Ectodermal cell (in vitro differentiated cells): ENCODE measurements around the gene CD93. TPM values are rescaled to one million over a fixed set of nuclear protein-coding genes. Genes with fewer than 3 reads are reported as not detected.

Source experiments
- H3K27ac ChIP-seq: 2 replicates; pipeline ENCODE4 v1.7.0; 2013; ENCODE audit warnings: mild to moderate bottlenecking, low read depth, low read length; ENCODE audit not compliant: insufficient read depth, poor library complexity, severe bottlenecking
- H3K27me3 ChIP-seq: 2 replicates; pipeline ENCODE4 v1.7.0; 2013; ENCODE audit warnings: mild to moderate bottlenecking, low read length; ENCODE audit not compliant: insufficient read depth, control insufficient read depth, poor library complexity, severe bottlenecking
- H3K36me3 ChIP-seq: one replicate; pipeline ENCODE4 v1.7.0; 2013; ENCODE audit warnings: low read length; ENCODE audit not compliant: control insufficient read depth, insufficient read depth
- H3K4me1 ChIP-seq: one replicate; pipeline ENCODE4 v1.7.0; 2013; ENCODE audit warnings: low read length; ENCODE audit not compliant: control insufficient read depth, insufficient read depth
- H3K4me3 ChIP-seq: 2 replicates; pipeline ENCODE4 v1.7.0; 2013; ENCODE audit warnings: low read depth, low read length, control low read depth; ENCODE audit not compliant: insufficient read depth
- H3K9me3 ChIP-seq: 2 replicates; pipeline ENCODE4 v1.7.0; 2013; ENCODE audit warnings: mild to moderate bottlenecking, low read length, moderate library complexity; ENCODE audit not compliant: control insufficient read depth
- WGBS, 2 experiments: methylation state at CpG; one replicate each; pipeline ENCODE4 v1.1.7; 2013; ENCODE audit warnings: missing lambda C conversion rate in 2 of 2; 5-methylcytosine and 5-hydroxymethylcytosine counted together
- polyA plus RNA-seq, 4 experiments: library from polyadenylated mRNA; stranded (reverse); fragments of 50-300 nt; gene quantifications; one replicate each; pipeline ENCODE4 v1.2.3, GENCODE V29; 2013

CD93 gene, protein sequence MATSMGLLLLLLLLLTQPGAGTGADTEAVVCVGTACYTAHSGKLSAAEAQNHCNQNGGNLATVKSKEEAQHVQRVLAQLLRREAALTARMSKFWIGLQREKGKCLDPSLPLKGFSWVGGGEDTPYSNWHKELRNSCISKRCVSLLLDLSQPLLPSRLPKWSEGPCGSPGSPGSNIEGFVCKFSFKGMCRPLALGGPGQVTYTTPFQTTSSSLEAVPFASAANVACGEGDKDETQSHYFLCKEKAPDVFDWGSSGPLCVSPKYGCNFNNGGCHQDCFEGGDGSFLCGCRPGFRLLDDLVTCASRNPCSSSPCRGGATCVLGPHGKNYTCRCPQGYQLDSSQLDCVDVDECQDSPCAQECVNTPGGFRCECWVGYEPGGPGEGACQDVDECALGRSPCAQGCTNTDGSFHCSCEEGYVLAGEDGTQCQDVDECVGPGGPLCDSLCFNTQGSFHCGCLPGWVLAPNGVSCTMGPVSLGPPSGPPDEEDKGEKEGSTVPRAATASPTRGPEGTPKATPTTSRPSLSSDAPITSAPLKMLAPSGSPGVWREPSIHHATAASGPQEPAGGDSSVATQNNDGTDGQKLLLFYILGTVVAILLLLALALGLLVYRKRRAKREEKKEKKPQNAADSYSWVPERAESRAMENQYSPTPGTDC
- 0.07 TPM for polyA plus RNA-seq (2013, experiment 1 of 4)
- polyA plus RNA-seq (2013, experiment 2 of 4): 0.05 TPM
- 0.11 TPM for polyA plus RNA-seq (2013, experiment 3 of 4)
- polyA plus RNA-seq (2013, experiment 4 of 4): 0.04 TPM

DNA sequence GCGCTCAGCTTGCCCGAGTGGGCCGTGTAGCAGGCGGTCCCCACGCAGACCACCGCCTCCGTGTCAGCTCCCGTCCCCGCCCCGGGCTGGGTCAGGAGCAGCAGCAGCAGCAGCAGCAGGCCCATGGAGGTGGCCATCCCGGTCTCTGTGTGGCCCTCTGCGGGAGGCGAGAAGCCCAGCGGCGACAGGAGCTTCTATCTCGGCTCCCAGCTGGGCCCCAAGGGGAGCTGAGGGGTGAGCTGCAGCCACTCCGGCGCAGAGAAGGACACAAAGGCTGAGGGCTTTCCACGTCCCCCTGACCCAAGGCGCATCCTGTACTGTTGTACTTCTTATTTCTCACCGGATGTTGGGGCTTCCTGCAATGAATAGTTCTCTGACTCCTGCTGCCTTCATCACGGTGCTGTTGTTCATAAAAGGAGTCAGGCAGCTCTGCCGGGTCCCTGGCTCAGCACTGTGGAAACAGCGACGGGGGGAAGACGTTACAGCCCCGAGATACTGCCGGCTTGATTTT is at the start of gene CD93:
CD93 (minus strand) TSS at position 269 of the 511 bp plus-strand sequence; CDS start at position 137, 132 bp downstream.
- no peaks in the 10 kb centered on the region for H3K9me3 ChIP-seq
- no peaks in the 10 kb centered on the region for H3K4me1 ChIP-seq
- H3K27ac ChIP-seq: no peak within 1 kb of the TSS
- H3K36me3 ChIP-seq: no peaks in the 10 kb centered on the region
- H3K4me3 ChIP-seq: no peak within 1 kb of the TSS
- no peaks in the 10 kb centered on the region for H3K27me3 ChIP-seq
- 82% methylated on average over 28 of the region's 28 CpGs for WGBS, 2 experiments

DNA sequence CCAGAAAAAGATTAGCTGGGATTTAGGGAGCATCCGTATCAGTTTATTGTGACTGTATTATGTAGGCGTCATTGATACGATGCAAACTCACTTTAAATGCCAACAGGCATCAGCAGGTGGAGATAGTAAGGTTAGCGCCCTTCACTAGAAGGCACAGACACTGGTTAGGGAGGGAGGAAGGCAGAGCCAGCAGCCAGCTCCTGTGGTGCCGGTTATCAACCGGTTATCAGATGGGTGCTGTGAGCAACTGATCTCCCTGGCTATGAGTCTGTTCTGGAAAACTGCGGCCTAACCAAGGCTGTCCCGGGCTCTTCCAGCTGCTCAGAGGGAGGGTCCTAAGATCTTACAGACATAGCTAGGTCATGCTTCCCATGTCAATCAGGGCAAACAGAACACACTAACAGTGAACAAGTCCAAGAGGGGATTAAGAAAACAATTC is 47.5 kb upstream of the CD93 start:
- H3K9me3 ChIP-seq: no peaks in the 10 kb centered on the region
- 92 to 93% methylated on average over 8 of the region's 8 CpGs for WGBS, 2 experiments
- H3K27ac ChIP-seq: no peak overlapping the region
- H3K27me3 ChIP-seq: no peaks in the 10 kb centered on the region
- H3K4me3 ChIP-seq: no peak overlapping the region
- H3K36me3 ChIP-seq: no peaks in the 10 kb centered on the region
- no peaks in the 10 kb centered on the region for H3K4me1 ChIP-seq

DNA sequence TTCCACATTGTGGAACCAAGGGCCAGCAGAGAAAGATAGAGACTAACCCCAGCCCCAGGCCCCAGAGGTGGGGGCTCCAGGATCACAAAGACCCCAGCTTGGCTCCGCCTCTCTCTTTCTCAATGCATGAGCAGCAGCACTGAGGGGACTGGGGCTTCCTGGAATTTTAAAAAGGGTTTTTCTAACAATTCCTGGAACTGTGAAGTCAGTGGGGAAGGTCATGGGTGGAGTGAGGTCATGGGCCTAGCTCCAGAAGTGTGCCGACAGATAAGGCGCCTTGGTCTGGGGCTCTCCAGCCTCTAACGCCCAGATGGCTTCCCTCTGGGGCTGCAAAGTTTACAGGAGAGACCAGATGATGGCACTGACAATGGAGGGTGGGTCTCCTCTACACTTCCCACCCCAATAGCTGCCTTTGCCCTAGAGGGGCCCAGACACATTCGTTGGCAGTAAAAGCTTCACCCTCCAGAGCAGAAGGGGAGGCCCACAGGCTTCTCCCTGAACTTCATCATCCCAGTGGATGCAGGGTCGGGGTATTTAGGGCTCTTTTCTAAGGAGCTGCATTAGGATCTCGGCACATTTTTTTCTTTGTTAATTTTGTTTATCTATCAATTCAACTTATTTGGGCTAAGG is 46.9 kb upstream of the CD93 start:
- WGBS, 2 experiments: 88 to 91% methylated on average over 7 of the region's 7 CpGs
- Histone ChIP-seq H3K4me1 (no peaks in the 10 kb centered on the region), H3K27ac (no peak overlapping the region), H3K9me3 (no peaks in the 10 kb centered on the region), H3K36me3 (no peaks in the 10 kb centered on the region), H3K27me3 (no peaks in the 10 kb centered on the region), H3K4me3 (no peak overlapping the region)

DNA sequence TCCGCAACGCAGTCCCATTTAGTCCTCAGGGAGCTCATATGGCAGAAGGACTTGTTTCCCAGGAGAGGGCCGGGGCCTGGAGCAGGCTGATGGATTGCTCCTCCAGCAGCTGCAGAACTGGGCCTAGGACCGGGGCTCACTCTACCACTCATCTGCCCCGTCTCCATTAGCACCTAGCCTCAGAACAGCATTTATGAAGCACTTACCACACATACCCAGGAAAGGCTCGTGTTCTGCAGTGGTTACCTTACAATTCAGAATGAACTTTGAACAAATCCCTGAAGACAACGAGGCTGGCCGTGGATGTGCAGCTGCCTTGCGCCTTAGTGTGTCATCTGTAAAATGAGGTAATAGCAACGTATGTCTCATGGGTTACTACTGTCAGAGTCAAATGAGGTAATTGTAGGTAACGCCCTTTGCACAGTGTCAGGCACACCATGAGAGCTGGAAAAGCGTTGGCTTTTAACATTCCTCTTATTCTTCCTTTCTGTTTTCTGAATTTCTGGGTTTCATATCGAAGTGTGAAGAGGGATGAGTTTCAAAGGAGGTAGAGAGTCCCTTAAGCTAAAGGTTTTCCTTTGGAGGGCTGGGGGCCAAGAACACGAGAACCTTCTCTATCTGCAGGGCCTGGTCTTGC is 46.3 kb upstream of the CD93 start:
- H3K36me3 ChIP-seq: no peaks in the 10 kb centered on the region
- H3K9me3 ChIP-seq: no peaks in the 10 kb centered on the region
- H3K4me3 ChIP-seq: no peak overlapping the region
- H3K27ac ChIP-seq: no peak overlapping the region
- H3K27me3 ChIP-seq: no peaks in the 10 kb centered on the region
- WGBS, 2 experiments: 87 to 89% methylated on average over 14 of the region's 14 CpGs
- no peaks in the 10 kb centered on the region for H3K4me1 ChIP-seq

DNA sequence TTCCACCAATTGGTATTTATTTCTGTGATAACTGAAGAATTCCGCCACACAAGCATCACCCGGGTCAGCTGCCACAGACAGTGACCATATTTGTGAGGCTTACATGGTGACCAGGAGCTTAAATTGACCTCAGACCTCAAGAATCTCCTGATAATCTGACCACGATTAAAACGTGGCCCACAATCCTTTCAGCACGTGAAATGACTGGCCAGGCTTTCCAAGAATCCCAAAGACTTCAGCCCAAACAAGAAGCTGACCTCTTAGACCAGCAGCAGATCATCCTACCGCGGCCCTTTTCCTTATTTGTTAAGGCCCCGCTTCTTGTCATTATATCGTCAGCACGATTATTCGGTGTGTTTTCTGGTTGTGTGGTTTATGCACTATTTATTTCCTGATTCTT is 45.6 kb upstream of the CD93 start:
- Histone ChIP-seq H3K36me3 (no peaks in the 10 kb centered on the region), H3K27ac (no peak overlapping the region), H3K9me3 (no peaks in the 10 kb centered on the region), H3K27me3 (no peaks in the 10 kb centered on the region), H3K4me1 (no peaks in the 10 kb centered on the region), H3K4me3 (no peak overlapping the region)
- 92 to 93% methylated on average over 7 to 11 of the region's 11 CpGs for WGBS, 2 experiments

DNA sequence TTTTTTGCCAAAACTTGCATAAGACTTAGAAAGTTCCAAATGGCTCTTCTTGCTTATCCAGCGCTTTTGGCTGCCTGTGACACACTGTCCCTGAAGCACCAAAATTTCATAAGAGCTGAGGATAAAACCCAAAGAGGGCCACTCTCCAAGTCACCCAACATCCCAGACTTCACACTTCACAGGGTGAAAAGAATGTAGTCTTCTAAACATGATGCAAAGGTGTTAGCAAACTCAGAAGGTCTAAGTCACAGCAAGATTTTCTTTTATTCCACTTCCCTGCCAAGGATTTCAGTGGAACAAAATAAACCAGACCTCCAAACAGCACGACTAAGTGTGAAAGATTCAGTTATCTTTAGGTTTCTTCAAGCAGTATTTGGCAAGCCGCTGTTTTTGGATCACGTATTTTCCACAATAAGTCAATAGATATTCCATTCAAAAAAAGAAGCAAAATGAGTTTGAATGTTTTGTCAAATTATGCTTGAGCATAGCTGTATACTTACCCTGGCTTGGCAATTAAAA is 44.6 kb upstream of the CD93 start:
- no peaks in the 10 kb centered on the region for H3K36me3 ChIP-seq
- no peak overlapping the region for H3K4me3 ChIP-seq
- no peaks in the 10 kb centered on the region for H3K9me3 ChIP-seq
- 97 to 100% methylated on average over 3 to 4 of the region's 4 CpGs for WGBS, 2 experiments
- H3K4me1 ChIP-seq: no peaks in the 10 kb centered on the region
- H3K27ac ChIP-seq: no peak overlapping the region
- H3K27me3 ChIP-seq: no peaks in the 10 kb centered on the region

DNA sequence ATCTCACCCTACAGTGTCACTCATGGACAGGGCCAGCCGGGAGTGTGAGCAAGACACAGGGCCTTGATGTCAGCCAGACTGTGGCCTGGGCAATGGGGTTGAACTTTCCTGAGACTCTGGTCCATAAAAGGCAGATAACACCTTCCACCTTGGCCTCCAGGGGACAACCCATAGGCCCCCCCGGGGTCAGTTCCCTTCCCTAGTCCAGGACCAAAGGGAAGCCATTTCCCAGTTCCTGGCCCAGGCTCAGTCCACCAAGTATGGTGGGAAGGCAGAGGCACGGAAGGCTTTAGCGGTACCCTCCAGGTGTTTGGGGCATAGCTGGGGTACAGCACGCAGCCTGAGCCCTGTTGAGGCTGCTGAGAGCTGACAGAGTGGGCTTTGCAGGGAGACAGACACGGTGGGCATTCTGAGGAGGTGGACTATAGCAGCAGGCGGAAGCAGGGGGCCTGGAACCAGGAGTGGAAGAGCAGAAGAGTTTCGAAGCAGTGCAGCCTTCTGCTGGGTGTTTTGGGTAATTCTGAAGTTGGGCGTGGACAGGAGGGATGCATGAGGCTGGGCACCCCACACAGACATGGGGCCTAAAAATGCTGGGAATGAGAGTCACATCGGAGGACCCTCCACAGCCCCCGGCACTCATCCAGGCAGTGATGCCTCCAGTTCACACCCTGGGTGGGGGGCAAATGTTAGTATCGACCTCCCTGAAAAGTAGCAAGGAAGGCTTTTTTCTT is 43.9 kb upstream of the CD93 start:
- no peaks in the 10 kb centered on the region for H3K9me3 ChIP-seq
- 83% methylated on average over 12 of the region's 12 CpGs for WGBS, 2 experiments
- no peak overlapping the region for H3K27ac ChIP-seq
- H3K27me3 ChIP-seq: no peaks in the 10 kb centered on the region
- H3K36me3 ChIP-seq: no peaks in the 10 kb centered on the region
- H3K4me1 ChIP-seq: no peaks in the 10 kb centered on the region
- H3K4me3 ChIP-seq: no peak overlapping the region

DNA sequence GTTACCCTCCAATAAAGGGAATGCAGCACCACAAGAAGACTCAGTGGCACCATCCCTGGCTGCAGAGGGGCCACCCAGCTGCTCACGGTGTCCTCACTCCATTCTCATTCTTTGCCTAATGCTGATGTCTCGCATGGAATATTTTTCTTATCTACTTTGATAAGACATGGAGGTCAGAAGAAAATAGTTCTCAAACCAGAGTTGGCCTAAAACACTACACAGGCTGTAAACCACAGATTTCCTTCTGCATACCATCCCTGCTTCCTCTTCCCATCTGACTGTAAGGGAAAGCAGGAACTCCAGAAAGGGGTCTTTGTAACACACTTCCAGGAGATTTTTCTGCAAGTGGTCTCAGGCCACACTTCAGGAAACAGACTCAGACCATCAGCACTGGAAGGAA is 43.1 kb upstream of the CD93 start:
- Histone ChIP-seq H3K36me3 (no peaks in the 10 kb centered on the region), H3K4me1 (no peaks in the 10 kb centered on the region), H3K27me3 (no peaks in the 10 kb centered on the region), H3K9me3 (no peaks in the 10 kb centered on the region), H3K27ac (no peak overlapping the region), H3K4me3 (no peak overlapping the region)
- WGBS, 2 experiments: 89 to 100% methylated on average over 2 of the region's 2 CpGs

DNA sequence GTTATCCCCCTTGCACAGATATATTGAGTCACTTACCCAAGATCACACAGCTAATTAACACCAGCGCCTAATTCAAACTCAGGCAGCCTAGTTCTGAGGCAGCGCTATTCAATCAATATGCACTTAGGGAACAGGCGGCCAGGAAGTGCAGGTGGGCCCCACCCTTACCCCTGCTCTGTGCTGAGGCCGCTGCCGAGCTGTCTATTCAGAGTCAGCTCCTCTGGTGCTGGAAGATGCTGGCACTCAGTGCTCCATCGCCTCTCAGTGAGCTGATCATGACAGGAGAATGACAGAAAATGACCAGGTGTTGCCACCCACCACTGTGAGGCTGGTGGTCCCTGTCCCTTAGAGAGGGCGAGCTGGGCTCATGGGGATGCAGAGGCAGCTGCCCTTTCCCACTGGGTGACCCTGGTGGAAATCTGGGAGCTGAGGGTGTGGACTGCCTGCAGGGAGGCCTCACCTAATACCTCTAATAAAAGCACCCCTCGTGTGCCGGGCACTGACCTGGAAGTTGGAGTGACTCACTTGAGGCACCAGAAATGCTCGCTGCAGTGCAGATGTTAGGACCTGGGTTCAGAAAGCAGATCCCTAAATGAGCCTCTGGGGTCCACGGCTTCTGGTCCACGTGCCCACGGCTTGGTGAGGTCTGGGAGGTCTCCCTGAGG is 42.5 kb upstream of the CD93 start:
- H3K27ac ChIP-seq: no peak overlapping the region

More for the DNA sequence above, 42.5 kb upstream of the CD93 start:
- WGBS, 2 experiments: 85 to 87% methylated on average over 13 of the region's 13 CpGs
- Histone ChIP-seq H3K4me1 (no peaks in the 10 kb centered on the region), H3K9me3 (no peaks in the 10 kb centered on the region), H3K4me3 (no peak overlapping the region), H3K27me3 (no peaks in the 10 kb centered on the region), H3K36me3 (no peaks in the 10 kb centered on the region)
